ENCODE data around the gene RPL5.
"Not testable (repeated sequence)": the region's sequence is repeated elsewhere in the genome, so short reads cannot be mapped to it uniquely, and the experiment has no call there.

The RPL5 gene

DNA sequence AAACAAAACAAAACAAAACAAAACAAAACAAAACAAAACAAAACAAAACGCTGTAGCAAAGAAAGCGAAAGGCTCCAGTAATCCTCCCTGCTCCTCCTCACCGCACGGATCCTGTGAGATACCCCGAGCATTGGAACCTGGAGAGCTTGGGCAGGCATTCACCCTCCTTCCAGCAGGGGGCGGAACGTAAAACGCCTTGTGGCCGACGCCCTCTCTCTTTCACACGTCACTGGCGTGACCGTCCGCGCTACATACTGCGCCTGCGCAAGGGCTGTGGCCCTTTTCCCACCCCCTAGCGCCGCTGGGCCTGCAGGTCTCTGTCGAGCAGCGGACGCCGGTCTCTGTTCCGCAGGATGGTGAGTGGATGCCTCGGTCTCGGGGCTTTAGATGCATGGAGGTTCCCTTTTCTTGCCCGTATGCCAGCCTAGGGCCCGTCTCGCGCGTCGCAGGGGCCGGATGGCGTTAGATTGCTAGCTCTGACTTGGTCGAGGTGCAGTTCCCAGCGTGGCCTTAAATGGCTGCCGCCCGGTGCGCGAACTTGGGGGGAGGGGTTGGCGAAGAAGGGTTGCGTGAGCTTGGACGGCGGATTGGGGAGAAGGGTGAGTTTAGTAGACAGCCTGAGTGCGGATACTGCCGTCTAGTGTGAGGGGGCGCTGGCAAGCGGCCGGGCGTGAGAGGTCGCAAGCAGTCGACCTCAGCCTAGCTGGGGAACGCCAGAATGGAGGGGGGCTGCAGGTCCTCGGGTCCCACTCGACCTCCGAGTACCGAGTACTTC, at the start of gene RPL5:
RPL5 (plus strand) TSS at position 279 of the 775 bp plus-strand sequence; CDS start at position 354, 75 bp downstream.
- peak; percentile 94 for DNase-seq

DNA sequence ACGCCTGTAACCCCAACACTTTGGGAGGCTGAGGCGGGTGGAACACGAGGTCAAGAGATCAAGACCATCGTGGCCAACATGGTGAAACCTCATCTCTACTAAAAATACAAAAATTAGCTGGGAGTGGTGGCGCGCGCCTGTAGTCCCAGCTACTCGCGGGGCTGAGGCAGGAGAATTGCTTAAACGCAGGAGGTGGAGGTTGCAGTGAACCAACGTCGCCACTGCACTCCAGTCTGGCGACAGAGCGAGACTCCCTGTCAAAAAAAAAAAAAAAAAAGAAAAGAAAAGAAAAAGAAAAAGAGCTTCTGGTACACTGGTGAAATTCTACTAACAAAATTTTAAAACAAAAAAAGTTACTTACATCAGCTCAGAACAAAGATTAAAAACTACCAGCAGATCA, 48.3 kb upstream of the RPL5 start:
- not testable (repeated sequence) for DNase-seq

DNA sequence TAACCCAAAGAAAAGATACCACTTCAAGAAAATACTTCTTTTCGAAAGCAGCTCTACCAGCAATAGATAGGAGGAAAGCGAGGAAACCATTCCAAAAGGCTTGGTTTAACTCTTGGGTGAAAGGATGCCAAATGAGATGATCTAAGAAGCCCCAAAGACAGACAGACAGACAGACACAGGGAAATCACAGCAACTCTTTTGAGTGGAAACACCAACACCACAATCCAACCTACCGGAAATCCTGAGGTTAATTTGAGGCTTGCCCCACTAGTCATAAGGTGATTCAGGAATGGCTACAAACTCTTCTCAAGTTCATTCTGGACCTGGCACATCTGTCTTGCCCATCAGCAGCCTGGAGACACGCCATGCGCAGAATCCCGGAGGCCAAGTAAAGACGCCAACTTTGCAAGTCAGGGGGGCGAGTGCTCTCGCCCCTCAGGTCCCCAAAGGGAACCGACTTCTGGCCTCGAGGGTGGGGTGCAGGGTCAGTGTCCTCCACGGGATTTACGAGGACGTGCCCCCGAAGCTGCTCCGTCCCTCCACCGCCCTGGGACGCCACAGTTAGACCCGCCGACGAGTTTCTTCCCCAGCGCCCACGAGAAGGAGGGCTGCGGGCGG, 47.7 kb upstream of the RPL5 start:
- peak; percentile 64 for DNase-seq

DNA sequence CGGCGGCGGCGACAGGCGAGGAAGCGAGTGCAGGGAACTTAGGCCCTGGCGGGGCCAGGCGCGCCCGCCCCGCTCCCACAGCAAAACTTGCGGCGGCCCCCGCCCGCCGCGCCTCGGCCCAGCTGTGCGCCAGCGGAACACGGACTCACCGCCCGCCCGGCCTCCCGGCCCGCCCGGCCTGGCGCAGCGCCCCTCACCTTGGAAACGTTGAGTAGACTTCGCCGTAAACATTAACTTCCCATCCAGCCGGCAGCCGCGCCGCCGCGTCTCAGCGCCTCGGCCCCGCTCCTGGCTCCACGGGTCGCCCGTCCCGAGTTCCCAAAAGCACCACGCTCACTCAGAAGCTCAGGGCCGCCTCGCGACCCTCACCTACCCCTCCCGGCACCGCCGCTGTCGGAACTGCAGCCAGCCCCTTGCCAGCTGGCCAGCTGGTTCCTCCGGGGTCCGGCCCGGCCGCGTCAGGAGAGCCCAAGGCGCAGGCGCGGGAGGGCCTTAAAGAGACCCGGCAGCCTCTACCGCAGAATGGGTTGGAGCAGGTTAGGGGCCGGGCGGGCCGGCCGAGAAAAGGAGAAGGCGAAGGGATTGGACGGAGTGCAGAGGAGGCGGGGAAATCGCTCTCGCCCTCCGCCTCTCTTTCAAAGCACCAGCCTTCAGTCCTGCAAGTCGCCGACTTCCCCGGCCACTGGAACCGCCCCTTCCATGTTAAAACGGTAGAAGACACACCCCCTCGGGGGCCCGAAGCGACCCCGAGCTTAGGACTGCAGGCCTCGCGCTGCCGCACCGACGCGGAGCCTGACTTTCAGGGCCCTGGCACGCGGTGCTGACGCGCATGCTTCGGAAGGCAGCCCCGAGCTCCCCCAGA, 47.0 kb upstream of the RPL5 start, which contains the start of gene EVI5:
EVI5 (minus strand) TSS at position 470 of the 862 bp plus-strand sequence. CDS start 48,562 bp downstream, outside the sequence.
- DNase-seq, result peak; percentile 94

DNA sequence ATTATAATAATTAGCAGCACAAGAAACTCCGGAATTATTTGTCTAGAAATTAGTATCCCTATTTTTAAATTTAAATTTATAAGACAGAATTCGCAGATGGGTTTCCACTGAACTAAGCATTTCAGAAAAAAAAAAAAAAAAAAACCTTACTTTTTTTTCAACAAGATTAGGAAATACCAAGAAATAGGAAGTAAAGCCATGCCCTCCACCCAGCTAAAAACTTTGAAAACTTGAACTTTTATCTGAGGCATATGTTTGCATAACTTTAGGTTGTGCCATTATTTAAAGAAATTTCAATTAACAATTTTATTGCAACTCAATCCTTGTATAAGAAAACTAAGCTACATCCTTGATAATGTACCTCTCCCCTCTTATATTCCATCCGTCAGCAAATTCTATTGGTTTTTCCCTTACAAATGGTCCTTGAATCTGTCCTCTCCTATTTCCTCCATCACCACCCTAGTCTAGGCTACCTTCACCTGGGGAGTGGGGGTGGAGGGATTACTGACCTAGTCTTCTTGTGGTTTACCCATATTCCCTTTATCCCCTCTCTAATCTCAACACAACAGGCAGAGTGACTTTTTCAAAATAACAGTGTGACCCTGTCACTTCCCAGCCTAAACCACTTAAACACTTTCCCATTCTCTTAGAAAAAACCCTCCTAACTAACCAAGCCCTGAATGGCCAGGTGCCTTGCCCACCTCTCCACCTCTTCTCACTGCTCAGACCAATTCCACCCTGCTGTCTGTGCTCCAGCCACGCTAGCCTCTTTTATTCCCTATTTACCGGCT, 45.5 kb upstream of the RPL5 start:
- no peak for DNase-seq

DNA sequence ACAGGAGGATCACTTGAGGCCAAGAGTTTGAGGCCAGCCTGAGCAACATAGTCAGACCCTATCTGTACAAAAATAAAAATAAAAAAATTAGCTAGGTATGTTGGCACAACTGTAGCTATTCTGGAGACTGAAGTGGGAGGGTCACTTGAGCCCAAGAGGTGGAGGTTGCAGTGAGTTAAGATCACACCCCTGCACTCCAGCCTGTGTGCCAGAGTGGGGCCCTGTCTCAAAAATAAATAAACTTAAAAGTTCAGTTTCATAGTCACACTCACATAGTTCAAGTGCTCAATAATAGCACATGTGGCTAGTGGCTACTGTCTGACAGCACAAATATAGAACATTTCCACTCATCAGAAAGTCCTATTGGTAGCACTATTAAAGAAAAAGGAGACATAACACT, 41.8 kb upstream of the RPL5 start:
- DNase-seq, result no peak

DNA sequence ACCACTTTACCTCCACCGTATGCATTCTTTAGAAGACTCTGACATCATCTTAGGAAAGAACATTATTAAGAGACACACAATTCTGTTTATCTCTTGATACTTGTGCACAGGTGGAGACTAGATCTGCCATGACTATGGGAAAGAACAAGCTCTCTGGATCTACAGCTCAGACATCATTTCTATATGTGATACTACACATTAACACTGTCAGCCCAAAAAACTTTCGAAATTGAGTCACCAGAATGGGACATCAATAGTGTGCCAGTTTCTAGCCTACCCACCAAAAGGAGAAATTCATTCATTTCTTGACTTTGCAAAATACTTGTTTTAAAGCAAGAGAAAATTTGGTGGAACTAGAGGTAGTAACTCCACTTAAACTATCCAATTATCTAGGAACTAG, 41.0 kb upstream of the RPL5 start:
- no peak for DNase-seq

DNA sequence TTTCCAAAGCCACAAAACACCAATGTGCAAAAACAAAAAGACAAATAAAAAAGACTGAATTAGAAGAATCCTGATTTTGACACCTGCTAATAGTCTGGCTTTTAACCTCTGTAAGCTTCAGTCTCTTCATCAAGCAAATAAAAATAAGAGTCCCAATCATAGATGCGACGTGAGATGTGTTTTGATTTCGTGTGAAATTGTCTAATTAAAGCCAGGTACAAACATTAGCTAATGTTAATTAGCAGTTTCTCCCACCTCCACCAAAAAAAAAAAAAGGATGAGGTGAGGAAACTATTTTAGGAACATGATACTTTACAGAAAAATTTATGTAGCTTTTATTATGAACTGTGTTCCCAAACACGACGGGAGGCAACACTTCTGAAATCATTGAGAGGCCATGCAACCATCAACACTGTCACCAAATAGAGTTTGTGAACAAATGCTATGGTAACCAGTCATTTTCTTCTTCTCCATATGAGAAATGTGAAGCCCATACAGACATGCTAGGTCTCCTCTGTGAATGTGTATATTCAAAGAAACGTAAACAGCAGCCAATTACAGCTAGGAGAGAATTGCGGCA, 40.3 kb upstream of the RPL5 start:
- DNase-seq, result no peak

DNA sequence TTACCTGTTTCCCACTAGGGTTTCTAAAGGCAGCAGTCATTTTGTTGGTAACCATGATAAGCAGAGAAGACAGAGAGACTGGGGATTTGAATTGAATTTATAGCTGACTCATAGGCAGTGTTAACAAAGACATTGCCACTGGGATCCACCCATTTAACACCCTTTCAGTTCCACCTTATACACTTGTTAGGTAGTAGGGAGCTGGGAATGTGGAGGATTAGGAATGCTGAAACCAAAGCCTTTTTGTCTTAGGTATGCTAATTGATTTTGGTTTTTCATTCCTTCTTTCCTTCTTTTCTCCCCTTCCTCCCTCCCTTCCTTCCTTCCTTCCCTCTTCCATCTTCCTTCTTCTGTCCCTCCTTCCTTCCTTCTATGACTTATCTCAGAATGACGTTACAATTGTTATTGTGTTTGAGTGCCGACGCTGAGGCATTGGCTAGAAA, 39.5 kb upstream of the RPL5 start:
- no peak for DNase-seq

DNA sequence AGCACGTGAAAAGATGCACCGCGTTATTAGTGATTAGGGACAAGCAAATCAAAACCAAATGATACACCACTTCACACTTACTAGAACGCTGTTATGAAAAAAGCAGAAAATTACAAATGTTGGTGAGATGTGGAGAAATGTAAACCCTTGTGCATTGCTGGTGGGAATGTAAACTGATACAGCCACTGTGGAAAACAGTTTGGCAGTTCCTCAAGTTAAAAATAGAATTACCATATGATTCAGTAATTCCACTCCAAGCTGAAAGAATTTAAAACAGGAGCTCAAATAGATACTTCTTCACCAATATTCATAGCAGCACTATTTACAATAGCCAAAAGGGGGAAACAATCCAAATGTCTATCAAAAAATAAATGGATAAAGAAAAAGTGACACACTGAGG, 36.7 kb upstream of the RPL5 start:
- peak; percentile 63 for DNase-seq

DNA sequence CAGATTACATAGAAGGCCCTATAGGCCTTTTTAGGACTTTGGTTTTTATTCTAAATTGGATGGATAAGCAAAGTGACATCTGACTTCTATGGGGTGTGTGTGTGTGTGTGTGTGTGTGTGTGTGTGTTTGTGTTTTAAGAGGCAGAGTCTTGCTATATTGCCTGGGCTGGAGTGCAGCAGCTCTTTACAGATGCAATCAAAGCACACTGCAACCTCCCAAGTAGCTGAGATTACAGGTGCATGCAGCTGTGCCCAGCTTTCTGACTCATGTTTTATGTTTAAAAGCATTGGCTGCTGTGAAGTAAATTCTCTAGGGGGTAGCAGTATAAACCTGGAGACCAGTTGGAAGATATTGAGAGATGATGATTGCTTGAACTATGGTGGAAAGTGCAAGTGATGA, 34.5 kb upstream of the RPL5 start:
- DNase-seq, result peak; percentile 20

DNA sequence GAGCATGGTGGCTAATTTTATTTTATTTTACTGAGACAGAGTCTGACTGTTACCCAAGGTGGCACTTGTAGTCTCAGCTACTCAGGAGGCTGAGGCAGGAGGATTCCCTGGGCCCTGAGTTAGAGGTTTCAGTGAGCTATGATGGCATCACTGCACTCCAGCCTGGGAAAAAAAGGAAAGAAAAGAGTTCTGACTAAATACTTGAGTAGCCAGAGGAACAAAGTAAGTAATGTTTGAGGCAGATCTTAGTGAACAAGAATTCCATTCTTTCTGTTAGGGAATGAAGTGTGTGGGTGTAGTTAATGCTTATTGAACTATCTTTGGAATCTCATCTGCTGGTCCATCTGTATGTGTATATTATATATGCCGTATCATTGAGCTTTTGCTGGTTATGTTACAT, 33.9 kb upstream of the RPL5 start:
- no peak for DNase-seq

DNA sequence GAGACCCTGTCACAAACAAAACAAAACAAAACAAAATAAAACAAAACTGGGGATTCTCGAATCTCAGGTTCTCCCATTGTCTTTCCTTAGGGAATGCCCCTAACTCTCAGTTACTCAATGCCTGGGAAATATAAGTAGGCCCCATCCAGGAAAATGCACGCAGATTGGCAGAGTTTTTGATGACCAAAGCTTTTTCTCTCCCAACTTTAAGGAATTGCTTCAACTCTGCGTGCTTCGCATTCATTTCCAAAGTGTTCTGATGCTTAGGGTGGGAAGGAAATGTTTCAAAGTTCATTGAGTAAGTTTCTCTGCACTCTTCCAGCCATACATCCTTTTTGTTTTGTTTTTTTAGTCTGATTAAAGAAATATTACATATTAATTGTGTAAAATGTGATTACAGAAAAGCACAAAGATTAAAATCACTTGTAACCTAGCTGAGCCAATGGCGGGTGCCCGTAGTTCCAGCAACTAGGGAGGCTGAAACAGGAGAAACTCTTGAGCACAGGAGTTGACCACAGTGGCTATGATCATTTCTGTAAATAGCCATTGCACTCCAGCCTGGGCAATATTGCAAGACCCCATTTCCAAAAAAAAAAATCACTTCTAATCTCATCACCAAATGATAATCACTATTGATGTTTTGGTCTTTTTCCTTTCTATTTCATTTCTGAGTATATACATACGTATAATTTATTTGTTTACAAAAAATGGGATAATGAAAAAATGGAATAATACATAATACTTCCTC, 28.5 kb upstream of the RPL5 start:
- no peak for DNase-seq

DNA sequence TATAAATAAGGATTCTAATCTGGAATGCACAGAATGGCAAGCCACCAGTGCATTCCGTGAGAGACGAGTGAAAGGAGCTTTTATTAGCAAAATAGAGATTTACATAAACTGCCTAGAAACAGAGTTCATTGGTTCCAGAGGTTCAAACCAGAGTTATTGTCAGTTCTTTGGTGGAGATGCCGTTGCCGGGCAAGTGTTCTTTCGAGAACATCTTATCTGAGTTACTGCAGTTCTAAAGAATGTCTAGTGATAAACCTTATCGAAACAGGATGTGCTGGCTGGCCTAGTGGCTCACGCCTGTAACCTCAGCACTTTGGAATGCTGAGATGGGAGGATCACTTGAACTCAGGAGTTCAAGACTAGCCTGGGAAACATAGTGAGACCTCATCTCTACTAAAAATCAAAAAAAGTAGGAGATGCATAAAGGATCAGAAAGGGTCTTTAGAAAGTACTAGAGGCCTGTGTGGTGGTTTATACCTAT, 27.1 kb upstream of the RPL5 start:
- DNase-seq, result peak; percentile 94

DNA sequence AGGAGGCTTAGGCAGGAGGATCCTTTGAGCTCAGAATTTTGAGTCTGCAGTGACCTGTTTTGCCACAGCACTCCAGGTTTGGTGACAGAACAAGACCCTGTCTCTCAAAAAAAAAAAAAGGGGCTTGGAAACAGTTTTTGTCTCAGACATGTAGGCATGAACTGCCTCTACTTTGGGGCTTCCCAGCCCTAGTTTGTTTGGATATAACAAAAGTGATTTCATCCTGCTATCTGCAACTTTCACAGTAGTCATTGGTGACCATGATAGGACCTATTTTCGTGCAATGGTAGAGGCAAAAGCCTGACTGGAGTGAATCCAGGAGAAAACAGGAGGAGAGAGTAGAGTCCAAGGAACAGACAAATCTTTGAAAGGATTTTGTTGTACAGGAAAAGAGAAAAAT, 26.6 kb upstream of the RPL5 start:
- no peak for DNase-seq

DNA sequence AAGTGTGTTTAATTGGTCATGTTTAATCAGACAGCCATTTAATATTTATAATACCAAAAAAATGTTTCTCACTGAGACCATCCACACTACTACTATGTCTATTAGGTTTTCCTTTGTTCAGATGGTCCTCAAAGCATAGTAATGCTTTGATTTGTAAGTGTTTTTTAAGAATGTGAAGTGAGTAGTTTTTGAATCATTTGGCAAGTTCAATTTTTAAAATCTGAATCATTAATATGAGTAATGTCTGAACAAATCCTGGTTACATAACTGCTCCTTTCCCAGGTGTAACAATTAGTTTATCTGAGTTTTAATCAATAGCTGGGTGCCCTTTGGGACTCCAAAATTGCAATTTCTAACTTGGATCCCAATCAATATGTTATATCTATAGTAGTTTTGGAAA, 23.5 kb upstream of the RPL5 start:
- peak; percentile 56 for DNase-seq

DNA sequence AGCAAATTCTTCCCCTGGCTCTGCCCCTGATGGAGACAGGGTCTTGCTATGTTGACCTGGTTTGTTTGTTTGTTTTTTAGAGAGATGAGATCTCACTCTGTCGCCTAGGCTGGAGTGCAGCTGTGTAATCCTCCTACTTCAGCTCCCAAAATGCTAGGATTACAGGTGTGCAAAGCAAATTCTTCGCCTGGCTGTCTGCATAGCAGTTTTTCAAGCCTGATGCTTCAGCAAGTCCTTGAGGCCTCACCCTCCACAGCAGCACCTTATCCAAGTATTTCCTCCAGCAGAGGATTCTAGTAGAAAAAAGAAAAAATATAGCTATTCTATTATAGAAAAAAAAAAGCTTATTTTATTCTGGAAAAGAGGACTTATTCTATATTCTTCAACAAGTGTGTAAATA, 15.1 kb upstream of the RPL5 start:
- DNase-seq, result no peak

DNA sequence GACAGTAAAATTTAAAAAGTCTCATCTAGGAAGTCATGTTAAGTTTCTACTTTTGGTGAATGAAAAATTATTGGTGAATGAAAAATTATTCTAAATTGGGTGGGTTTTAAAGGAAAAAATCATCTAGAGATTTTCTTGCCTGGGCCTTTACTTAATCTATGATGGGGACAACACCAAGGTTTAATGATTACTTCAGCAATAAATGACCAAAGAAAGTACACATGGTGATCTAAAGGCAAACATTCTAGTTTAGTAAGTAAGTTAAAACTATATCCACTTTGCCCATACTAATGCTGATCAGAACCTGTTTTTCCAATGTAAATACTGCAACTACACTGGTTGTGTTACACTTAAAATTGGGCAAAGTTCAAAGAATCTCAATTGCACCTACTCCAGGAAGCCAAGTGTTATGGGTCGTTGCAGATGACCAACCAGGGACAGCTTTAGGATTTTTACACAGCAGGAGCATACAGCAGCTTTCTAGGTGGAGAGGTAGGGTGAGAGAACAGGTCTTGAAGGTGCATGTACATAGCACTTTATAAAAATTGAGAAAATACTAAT, 14.6 kb upstream of the RPL5 start:
- no peak for DNase-seq

DNA sequence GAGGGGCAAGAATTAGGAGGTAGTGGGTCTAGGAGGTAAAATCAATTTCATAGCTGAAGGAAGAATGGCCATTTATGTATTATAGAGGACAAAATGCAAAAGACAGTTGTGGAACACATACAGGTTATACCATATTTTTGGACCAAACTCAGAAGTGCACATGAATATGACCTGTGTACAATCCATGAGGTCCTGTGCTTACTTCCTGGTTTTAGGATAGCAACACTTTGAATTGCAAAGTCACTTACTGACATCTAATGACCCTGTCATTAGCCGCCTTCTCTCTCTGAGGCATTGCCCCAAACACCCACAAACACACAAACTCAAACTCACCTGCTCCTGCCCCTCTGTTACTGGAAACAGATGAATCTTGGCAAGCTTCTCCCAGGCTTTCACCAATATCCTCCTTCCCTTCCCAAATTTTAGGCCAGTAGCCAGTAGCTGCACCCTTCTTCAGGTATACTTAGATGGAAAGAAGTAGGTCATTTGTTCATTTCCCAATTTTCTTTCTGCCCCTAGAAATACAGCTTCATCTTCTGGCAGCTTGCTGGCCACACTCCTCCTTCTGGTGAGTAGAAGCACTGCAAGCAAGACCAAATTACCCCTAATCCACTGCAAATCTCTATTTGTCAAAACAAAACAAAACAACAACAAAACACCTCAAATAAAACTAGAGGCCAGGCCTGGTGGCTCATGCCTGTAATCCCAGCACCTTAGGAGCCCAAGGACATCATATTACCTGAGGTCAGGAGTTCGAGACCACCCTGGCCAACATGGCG, 13.7 kb upstream of the RPL5 start:
- DNase-seq, result peak; percentile 52

DNA sequence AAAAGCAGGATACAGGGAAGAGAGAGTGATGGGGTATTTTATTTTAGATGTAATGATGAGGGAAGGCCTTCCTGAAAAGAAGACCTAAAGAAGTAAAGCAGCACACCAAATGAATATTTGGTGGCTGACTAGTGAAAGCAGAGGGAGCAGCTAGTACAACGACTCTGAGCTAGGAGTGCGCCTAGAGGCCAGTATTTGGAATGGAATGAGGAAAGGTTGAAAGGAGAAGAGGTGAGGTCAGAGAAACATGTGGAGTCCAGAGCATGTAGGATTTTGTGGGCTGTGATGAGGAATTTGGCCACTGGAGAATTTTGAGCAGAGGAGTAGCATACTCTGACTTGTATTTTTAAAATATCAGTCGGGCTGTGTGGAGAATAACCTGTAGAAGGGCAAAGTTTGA, 11.8 kb upstream of the RPL5 start:
- DNase-seq, result peak; percentile 45
